H7 (cell line): ENCODE results near the gene GNAI2. TPM values are rescaled to one million over a fixed set of nuclear protein-coding genes. Genes with fewer than 3 reads are reported as not detected.
A peak's percentile ranks its signal among the peaks of the same experiment; 100 is the strongest.

Source experiments
- DNase-seq: peaks from one replicate; pipeline ENCODE4 v3.0.0; 2012
- H3K27me3 ChIP-seq: 2 replicates; pipeline ENCODE4 v1.6.0; 2011; ENCODE audit warnings: mild to moderate bottlenecking, low read length; ENCODE audit not compliant: control insufficient read depth, insufficient read depth
- H3K36me3 ChIP-seq: replicated peaks from 2 replicates; pipeline ENCODE4 v1.5.1; 2011; ENCODE audit warnings: low read length; ENCODE audit not compliant: control insufficient read depth, insufficient read depth
- H3K4me3 ChIP-seq: 2 replicates; pipeline ENCODE4 v1.5.1; 2011; ENCODE audit warnings: low read depth, mild to moderate bottlenecking, control low read depth, low read length, moderate library complexity; ENCODE audit not compliant: insufficient read depth
- total RNA-seq: library from RNA; depleted of rRNA; stranded (reverse); fragments of >200 nt; shearing (Covaris generic); gene quantifications from 2 replicates; pipeline ENCODE4 v1.2.3, GENCODE V29; 2014; rRNA removed

The GNAI2 gene
- 204 and 246 TPM in 2 replicates for total RNA-seq

GRCh38 chr3:50235716-50236483 is at the start of gene GNAI2:
GNAI2 (plus strand) TSS chr3:50236204; CDS start chr3:50236336, 132 bp downstream.
- peak; percentile 100 for DNase-seq
- no peaks in the 10 kb centered on the region for H3K27me3 ChIP-seq
- H3K36me3 ChIP-seq = no peaks in the 10 kb centered on the region; the same call in 1 of the 2 replicates
- peak within 1 kb of the TSS; percentile 52 for H3K4me3 ChIP-seq

DNA sequence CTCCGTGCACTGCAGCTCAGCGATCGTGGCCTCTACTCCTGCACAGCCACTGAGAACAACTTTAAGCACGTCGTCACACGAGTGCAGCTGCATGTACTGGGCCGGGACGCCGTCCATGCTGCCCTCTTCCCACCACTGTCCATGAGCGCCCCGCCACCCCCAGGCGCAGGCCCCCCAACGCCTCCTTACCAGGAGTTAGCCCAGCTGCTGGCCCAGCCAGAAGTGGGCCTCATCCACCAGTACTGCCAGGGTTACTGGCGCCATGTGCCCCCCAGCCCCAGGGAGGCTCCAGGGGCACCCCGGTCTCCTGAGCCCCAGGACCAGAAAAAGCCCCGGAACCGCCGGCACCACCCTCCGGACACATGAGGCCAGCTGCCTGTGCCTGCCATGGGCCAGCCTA is 48.3 kb upstream of the GNAI2 start:
- peaks cover 21% of the 10 kb centered on the region for H3K36me3 ChIP-seq
- H3K4me3 ChIP-seq = no peak overlapping the region
- DNase-seq = no peak
- H3K27me3 ChIP-seq = no peaks in the 10 kb centered on the region

DNA sequence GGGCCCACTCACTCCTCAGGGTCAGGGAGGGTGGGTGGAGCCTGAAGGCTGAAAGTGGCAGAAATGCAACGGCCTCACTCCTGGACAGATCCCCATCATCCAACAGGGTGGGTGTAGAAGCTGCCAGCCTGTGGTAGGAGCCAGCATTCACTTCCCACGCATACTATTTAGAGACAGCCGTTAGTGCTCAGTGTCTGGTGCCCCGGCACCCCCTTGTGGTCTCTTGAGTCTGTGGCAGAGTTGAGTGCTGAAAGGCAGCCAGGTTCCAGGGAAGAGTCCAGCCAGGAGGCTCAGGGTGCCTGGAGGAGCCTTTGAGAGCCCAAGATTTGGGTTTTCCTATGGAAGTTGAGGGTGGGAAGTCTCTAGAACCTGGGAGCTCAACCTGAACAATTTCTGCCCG is 46.7 kb upstream of the GNAI2 start:
- peak; percentile 91 for DNase-seq
- Histone ChIP-seq H3K36me3 (peaks cover 15% of the 10 kb centered on the region), H3K4me3 (no peak overlapping the region), H3K27me3 (peaks cover 2% of the 10 kb centered on the region)

DNA sequence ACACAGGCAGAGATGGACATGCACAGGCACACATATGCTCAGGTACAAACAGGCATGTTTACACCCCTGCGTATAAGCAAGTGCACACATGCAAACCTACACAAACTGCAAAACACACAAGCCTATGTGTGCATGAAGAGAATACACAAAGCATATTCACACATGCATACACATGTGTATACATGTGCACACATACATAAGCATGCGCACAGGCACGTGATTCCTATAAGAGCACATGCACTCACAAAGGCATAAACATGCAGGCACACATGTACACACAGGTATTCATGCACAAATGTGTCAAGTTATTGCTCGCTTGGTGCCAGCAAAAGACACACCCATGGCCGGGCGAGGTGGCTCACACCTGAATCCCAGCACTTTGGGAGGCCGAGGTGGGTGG is 46.0 kb upstream of the GNAI2 start:
- Histone ChIP-seq H3K4me3 (no peak overlapping the region), H3K27me3 (peaks cover 3% of the 10 kb centered on the region), H3K36me3 (peaks cover 11% of the 10 kb centered on the region)
- no peak for DNase-seq

DNA sequence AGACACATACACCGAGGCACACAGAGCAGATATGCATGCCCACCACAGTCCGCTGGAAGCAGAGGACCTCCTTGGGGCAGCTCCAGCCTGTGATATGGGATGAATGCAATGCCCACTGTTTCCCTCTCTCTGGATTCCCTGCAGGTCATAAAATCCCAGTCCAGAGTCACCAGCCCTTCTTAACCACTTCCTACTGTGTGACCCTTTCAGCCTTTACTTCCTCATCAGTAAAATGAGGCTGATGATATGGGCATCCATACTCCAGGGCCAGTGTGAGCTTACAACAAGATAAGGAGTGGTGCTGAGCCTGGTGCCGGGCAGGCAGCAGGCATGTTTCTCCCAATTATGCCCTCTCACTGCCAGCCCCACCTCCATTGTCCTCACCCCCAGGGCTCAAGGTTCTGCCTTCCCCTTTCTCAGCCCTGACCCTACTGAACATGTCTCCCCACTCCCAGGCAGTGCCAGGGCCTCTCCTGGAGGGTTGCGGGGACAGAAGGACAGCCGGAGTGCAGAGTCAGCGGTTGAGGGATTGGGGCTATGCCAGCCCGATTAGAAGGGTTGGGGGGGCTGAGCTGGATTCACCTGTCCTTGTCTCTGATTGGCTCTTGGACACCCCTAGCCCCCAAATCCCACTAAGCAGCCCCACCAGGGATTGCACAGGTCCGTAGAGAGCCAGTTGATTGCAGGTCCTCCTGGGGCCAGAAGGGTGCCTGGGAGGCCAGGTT is 44.9 kb upstream of the GNAI2 start, which contains the start of gene GNAT1:
Gene GNAT1 (plus strand): TSS at position 675 of the 725 bp plus-strand sequence. CDS start 116 bp downstream, outside the sequence.
- peaks cover 3% of the 10 kb centered on the region for H3K27me3 ChIP-seq
- H3K36me3 ChIP-seq = peaks cover 5% of the 10 kb centered on the region
- DNase-seq = no peak
- no peak within 1 kb of the TSS for H3K4me3 ChIP-seq

DNA sequence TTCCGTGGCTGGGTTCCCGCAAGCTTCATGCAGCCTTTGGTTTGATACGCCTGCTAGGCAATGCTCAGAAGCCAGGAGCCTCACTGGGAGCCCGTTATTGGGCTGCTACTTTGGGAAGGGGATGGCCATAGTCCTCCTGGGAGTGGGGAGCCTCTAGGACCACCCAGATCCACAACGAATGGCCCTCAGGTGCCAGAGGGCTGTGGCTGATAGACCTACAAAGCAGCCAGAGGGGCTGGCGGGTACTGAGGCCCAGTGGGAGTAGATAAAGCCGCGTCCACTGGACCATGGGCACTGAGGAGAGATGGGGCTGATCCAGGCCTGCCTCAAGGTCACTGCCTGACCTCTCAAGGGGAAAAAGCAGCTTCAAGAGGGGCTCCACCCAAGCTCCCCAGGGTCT is 43.9 kb upstream of the GNAI2 start:
- H3K27me3 ChIP-seq = peaks cover 3% of the 10 kb centered on the region
- peaks cover 1% of the 10 kb centered on the region; the same call in 1 of the 2 replicates for H3K36me3 ChIP-seq
- no peak for DNase-seq
- H3K4me3 ChIP-seq = no peak overlapping the region

DNA sequence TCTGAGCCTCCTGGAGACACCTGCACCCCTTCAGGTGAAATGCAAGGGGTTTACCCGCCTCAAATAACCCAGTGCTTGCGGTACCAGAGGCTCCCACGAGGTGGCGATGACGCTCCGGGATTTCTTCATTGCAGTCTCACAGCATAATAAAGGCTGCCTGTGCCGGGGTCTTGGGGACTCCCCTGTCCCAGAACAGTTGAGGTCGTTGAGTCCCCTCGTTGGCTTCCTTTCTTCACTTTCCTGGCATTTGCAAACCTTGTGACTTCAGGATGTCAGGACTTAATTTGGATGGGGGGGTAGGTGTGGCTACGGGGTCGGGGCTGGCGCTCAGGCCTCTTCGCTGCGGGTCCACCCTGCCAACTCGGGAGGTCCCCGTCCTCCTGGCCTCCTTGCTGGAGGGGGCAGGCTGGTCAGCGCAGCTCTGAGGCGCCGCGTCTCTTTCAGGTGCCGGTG is 43.3 kb upstream of the GNAI2 start:
- no peaks in the 10 kb centered on the region for H3K36me3 ChIP-seq
- peak; percentile 96 for DNase-seq
- no peak overlapping the region for H3K4me3 ChIP-seq
- H3K27me3 ChIP-seq = peaks cover 3% of the 10 kb centered on the region

GRCh38 chr3:50193286-50193685 is 42.7 kb upstream of the GNAI2 start:
- no peak overlapping the region for H3K4me3 ChIP-seq
- H3K36me3 ChIP-seq = no peaks in the 10 kb centered on the region
- no peak for DNase-seq
- H3K27me3 ChIP-seq = peaks cover 3% of the 10 kb centered on the region

- Histone ChIP-seq H3K27me3 (peaks cover 3% of the 10 kb centered on the region), H3K4me3 (no peak overlapping the region), H3K36me3 (no peaks in the 10 kb centered on the region)
- DNase-seq = no peak
These were observed 42.3 kb upstream of the GNAI2 start for GRCh38 chr3:50193746-50194127.

DNA sequence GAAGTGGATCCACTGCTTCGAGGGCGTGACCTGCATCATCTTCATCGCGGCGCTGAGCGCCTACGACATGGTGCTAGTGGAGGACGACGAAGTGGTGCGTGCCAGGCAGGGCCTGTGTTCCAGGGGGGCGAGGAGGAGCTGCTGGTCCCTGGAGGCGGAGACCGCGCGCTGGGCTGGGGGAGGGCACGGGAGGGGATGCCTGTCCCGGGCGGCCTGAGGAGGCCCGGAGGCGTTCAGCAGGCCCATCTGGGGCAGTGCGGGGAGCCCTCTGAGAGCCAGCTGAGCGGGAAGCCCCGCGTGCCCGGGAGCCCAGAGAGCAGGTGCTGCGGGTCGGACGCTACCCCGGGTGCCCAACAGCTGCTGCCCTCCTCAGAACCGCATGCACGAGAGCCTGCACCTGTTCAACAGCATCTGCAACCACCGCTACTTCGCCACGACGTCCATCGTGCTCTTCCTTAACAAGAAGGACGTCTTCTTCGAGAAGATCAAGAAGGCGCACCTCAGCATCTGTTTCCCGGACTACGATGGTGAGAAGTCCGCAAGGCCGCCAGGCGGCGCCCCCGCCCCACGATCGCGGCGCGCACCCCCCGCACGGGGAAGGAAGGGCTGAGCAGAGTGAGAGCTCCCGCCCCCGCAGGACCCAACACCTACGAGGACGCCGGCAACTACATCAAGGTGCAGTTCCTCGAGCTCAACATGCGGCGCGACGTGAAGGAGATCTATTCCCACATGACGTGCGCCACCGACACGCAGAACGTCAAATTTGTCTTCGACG is 41.7 kb upstream of the GNAI2 start:
- Histone ChIP-seq H3K27me3 (peaks cover 3% of the 10 kb centered on the region), H3K4me3 (peak overlapping the region; percentile 19; the same call in 1 of the 2 replicates), H3K36me3 (no peaks in the 10 kb centered on the region)
- DNase-seq = peak; percentile 97

DNA sequence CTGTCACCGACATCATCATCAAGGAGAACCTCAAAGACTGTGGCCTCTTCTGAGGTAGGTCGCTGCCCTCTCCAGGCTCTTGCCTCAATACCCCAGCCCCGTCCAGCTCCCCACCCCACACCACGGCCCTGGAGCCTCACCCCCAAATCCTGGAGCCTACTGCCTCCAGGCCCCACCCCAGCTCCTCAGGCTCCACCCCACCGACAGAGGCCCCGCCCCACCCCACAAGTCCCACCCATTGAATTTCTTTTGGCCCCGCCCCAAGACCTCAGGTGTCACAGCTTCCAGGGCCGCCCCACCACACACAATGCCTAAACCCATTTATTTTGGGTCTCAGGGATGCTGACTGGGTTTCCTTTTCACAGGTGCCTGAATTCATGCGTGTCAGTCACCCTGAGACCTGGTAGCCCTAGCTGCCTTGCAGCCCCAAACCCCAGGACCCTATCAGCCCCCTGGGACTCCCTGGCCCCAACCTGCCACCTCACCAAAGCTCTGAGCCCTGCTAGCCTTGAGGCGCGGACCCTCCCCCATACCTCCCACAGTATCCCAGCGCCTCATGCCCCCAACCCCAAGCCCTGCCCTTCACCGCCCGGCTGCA is 41.0 kb upstream of the GNAI2 start:
- peak; percentile 96 for DNase-seq
- Histone ChIP-seq H3K27me3 (peaks cover 3% of the 10 kb centered on the region), H3K4me3 (peak overlapping the region; percentile 19; the same call in 1 of the 2 replicates), H3K36me3 (no peaks in the 10 kb centered on the region)

GRCh38 chr3:50195501-50196252 is 40.3 kb upstream of the GNAI2 start:
- no peaks in the 10 kb centered on the region for H3K36me3 ChIP-seq
- no peak for DNase-seq
- H3K4me3 ChIP-seq = no peak overlapping the region
- H3K27me3 ChIP-seq = peaks cover 3% of the 10 kb centered on the region

DNA sequence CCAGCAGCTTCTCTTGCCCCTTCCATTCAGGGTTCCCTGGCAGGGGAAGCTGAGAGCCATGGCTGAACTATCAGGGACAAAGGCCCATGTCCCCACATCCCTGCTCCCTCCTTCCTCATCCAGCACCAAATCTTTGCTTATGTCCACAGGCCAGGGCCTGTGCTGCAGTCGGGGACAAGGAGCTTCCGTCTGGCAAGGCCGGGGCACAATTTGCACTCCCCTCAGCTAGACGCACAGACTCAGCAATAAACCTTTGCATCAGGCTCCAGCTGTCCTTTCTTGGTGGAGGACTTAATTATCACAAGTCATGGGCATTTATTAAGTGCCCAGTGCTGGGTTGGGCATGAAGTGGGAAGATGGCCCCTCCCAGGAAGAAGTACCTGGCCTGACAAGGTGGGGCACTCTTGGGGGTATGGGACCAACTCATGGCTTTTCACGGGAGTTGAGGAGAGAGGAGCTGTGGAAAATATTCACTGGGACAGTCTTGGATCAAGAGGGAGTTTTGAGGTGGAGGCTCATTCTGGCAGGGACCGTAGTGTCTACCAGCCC is 39.7 kb upstream of the GNAI2 start:
- Histone ChIP-seq H3K36me3 (no peaks in the 10 kb centered on the region), H3K4me3 (no peak overlapping the region), H3K27me3 (peaks cover 3% of the 10 kb centered on the region)
- DNase-seq = no peak
